ENCODE data around the gene BACE1-AS.
"Not testable (repeated sequence)": the region's sequence is repeated elsewhere in the genome, so short reads cannot be mapped to it uniquely, and the experiment has no call there.

BACE1-AS gene

GRCh38 chr11:117319214-117319840 lies 28.2 kb downstream of the BACE1-AS start:
- no peak for DNase-seq (ENCODE audit: low read depth in 2 of 3, low spot score in 1 of 3)

- DNase-seq (ENCODE audit: low read depth in 2 of 3, low spot score in 1 of 3), result not testable (repeated sequence)
Observed at GRCh38 chr11:117327255-117327566, 36.1 kb downstream of the BACE1-AS start.

- DNase-seq (ENCODE audit: low read depth in 2 of 3, low spot score in 1 of 3), result peak; percentile 87 to 93 (median 90)
Observed at GRCh38 chr11:117327567-117328374, 36.6 kb downstream of the BACE1-AS start, which contains the start of gene CEP164. TSS of gene CEP164 (plus strand) at chr11:117327854. CDS start at chr11:117338587, 10,733 bp downstream.

- no peak for DNase-seq (ENCODE audit: low read depth in 2 of 3, low spot score in 1 of 3)
Observed at GRCh38 chr11:117328375-117329010, 37.3 kb downstream of the BACE1-AS start.

- no peak for DNase-seq (ENCODE audit: low read depth in 2 of 3, low spot score in 1 of 3)
Observed at GRCh38 chr11:117332843-117333242, 41.7 kb downstream of the BACE1-AS start.

GRCh38 chr11:117333917-117334316 lies 42.8 kb downstream of the BACE1-AS start:
- no peak for DNase-seq (ENCODE audit: low read depth in 2 of 3, low spot score in 1 of 3)

- no peak for DNase-seq (ENCODE audit: low read depth in 2 of 3, low spot score in 1 of 3)
Observed at GRCh38 chr11:117334896-117335295, 43.8 kb downstream of the BACE1-AS start.

- DNase-seq (ENCODE audit: low read depth in 2 of 3, low spot score in 1 of 3), result no peak
Observed at GRCh38 chr11:117335399-117335798, 44.3 kb downstream of the BACE1-AS start.

GRCh38 chr11:117337076-117337475 lies 45.9 kb downstream of the BACE1-AS start:
- DNase-seq (ENCODE audit: low read depth in 2 of 3, low spot score in 1 of 3), result no peak

All from stimulated activated CD4-positive, alpha-beta T cell treated with anti-CD3 and anti-CD28 coated beads, Interleukin-12 subunit alpha, Interleukin-12 subunit beta, amount 100 ng/mL, for 48 hours (primary cell).